ENCODE measurements around the gene TOM1L1.
A peak's percentile ranks its signal among the peaks of the same experiment; 100 is the strongest.

DNA sequence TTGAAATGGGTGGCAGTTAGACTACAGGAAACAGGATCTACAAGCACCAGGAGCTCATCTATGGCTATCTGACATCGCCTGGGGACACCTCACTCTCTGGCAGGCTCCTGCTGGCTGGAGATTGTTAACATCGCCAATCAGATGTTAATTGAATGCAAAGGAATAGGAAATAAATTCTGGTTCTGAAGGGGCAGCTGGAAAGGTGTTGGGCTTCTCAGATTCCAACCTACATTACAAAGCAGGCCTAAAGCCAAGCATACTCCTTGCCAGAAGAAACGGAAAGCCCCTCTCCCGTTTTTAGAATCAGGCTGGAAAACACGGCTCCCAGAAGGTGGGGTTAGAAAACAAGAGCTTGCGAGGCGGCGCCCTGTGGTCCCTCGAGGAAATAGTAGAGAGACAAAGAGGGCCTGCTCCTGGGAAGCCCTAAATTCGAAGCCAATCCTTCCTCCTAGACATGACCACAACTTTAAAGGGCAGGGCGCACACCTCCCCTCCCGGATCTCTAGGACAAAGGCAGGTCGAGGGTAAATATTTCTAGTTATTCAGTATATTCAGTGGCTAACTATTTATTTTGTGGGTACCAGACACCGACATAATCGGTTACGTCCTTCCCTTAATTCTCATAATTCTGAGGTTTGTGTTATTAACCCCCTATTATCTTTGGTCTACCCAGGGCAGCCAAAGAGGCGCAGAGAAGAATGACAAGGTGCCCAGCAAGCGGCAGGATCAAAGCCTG is 763 bp upstream of the TOM1L1 start:
- no peak for TF ChIP-seq CTCF (IDR thresholded peaks at IDR 0.05; ENCODE audit: low read depth, low read length, poor library complexity, severe bottlenecking)
- 0 out of 2 replicates have a peak, but pooled peaks have one; percentile 31 for TF ChIP-seq EZH2phosphoT487 (IDR thresholded peaks at IDR 0.05; ENCODE audit: borderline replicate concordance, low read length)

All from DOHH2 (cell line).